CD4-positive, alpha-beta T cell (primary cell): ENCODE results near the gene JAK3. TPM values are rescaled to one million over a fixed set of nuclear protein-coding genes. Genes with fewer than 3 reads are reported as not detected.
A peak's percentile ranks its signal among the peaks of the same experiment; 100 is the strongest.

ENCODE experiments used
- ATAC-seq: fragments of 200-7000 bp; cut with Tn5 transposase; one replicate; pipeline ENCODE4 v1.10.0; 2022; ENCODE audit warnings: mild to moderate bottlenecking; ENCODE audit not compliant: poor library complexity
- CTCF ChIA-PET: fragments of 350-600 bp; sonication (Branson Sonifier 250); formaldehyde crosslinking; loops from one replicate; lab custom pipeline; 2021; ENCODE audit warnings: antibody characterized with exemption, inconsistent platforms; lab: Charles Lee
- POLR2A ChIA-PET: fragments of 350-600 bp; sonication (Branson Sonifier 250); formaldehyde crosslinking; loops from one replicate; lab custom pipeline; 2021; ENCODE audit warnings: antibody characterized with exemption, inconsistent platforms; lab: Charles Lee
- DNase-seq, 14 experiments: peaks; one replicate each; pipeline ENCODE4 v3.0.0-alpha.2; 2013 to 2020; ENCODE audit warnings: mixed read lengths in 2 of 14
- H3K27ac ChIP-seq, 2 donors: one replicate each; pipeline versions ENCODE4 v1.5.1 to v1.7.0; 2013; ENCODE audit warnings: low read length in 2 of 2, low read depth in 1 of 2, mild to moderate bottlenecking in 1 of 2
- H3K27me3 ChIP-seq, 2 experiments: 1 replicate in 1 of 2; 2 replicates in 1 of 2; pipeline versions ENCODE4 v1.6.1 to v1.7.0; 2013; ENCODE audit warnings: low read length in 2 of 2, control low read depth in 1 of 2, mild to moderate bottlenecking in 1 of 2, moderate library complexity in 1 of 2; ENCODE audit not compliant: insufficient read depth in 2 of 2, control insufficient read depth in 1 of 2
- H3K36me3 ChIP-seq: one replicate; pipeline ENCODE4 v1.6.1; 2013; ENCODE audit warnings: low read length, control low read depth; ENCODE audit not compliant: insufficient read depth
- H3K4me1 ChIP-seq: one replicate; pipeline ENCODE4 v1.6.1; 2013; ENCODE audit warnings: low read length, control low read depth; ENCODE audit not compliant: insufficient read depth
- H3K4me3 ChIP-seq: one replicate; pipeline ENCODE4 v1.5.1; 2013; ENCODE audit warnings: mild to moderate bottlenecking, low read length, moderate library complexity
- H3K9me3 ChIP-seq, 2 experiments: 1 replicate in 1 of 2; 2 replicates in 1 of 2; pipeline versions ENCODE4 v1.6.1 to v1.7.0; 2013; ENCODE audit warnings: low read length in 2 of 2, mild to moderate bottlenecking in 2 of 2, control low read depth in 1 of 2, moderate library complexity in 1 of 2; ENCODE audit not compliant: control insufficient read depth in 1 of 2, insufficient read depth in 1 of 2
- H3K27ac Mint-ChIP-seq: one replicate; pipeline ENCODE4 v1.8.0; 2020; ENCODE audit warnings: mixed read lengths
- H3K27me3 Mint-ChIP-seq: one replicate; pipeline ENCODE4 v1.8.0; 2021; ENCODE audit warnings: mixed read lengths
- H3K36me3 Mint-ChIP-seq: one replicate; pipeline ENCODE4 v1.8.0; 2021; ENCODE audit warnings: low read depth, mixed read lengths
- H3K4me1 Mint-ChIP-seq: one replicate; pipeline ENCODE4 v1.8.0; 2021; ENCODE audit warnings: low read depth, mixed read lengths
- H3K4me3 Mint-ChIP-seq: one replicate; pipeline ENCODE4 v1.8.0; 2020; ENCODE audit warnings: mild to moderate bottlenecking, mixed read lengths
- H3K9me3 Mint-ChIP-seq: one replicate; pipeline ENCODE4 v1.8.0; 2020; ENCODE audit warnings: mixed read lengths
- CTCF ChIP-seq: fragments of 200-600 bp; IDR thresholded peaks from one replicate; pipeline ENCODE4 v1.8.0; 2022; ENCODE audit warnings: antibody characterized with exemption, mild to moderate bottlenecking
- intact Hi-C, 2 experiments: fragments of 100-400 bp; cut with DNase I in 1 of 2; cut with micrococcal nuclease in 1 of 2; formaldehyde crosslinking; loops; one replicate each; pipeline versions ENCODE4 v1.15.1 to v1.9.0; 2023 to 2025; cut with DNase I, micrococcal nuclease
- total RNA-seq, 174 experiments: library from RNA in 2 of 174; stranded (reverse) in 2 of 174; gene quantifications; one replicate each; pipeline ENCODE4 v1.2.3 and lab custom pipeline; 2021 to 2026

JAK3 gene
- total RNA-seq, 2 experiments from 2014 or later: 120 to 121 TPM

GRCh38 chr19:17862711-17863519, 15.1 kb upstream of the JAK3 start:
- ChIA-PET CTCF (interaction anchor here (3.2 kb wide), 1 partner anchor 70 kb away, joined by 9 read pairs; the partner anchor contains the start of gene CCDC124), POLR2A (interaction anchor here (2.0 to 3.8 kb wide), 2 partner anchors 14 to 70 kb away, joined by 7 to 75 read pairs; partner anchors contain the start of genes CCDC124 and JAK3)
- ATAC-seq (no peak), DNase-seq (no peak)
- Histone ChIP-seq H3K36me3 (peaks cover 44% of the 10 kb centered on the region), H3K4me3 (no peak overlapping the region), H3K27me3 (no peaks in the 10 kb centered on the region), H3K27ac (no peak overlapping the region), H3K9me3 (no peaks in the 10 kb centered on the region), H3K4me1 (peaks cover 28% of the 10 kb centered on the region)
- Mint-ChIP-seq H3K4me3 (peak overlapping the region; percentile 74), H3K36me3 (peaks cover 57% of the 10 kb centered on the region), H3K4me1 (peaks cover 30% of the 10 kb centered on the region), H3K9me3 (no peaks in the 10 kb centered on the region), H3K27ac (peak overlapping the region; percentile 70), H3K27me3 (no peaks in the 10 kb centered on the region)
- no peak for TF ChIP-seq CTCF
- intact Hi-C loops: loop anchor here in 1 of 2 experiments (1.0 kb wide), 1 partner anchor 9 kb away; no protein-coding TSS in a partner anchor

GRCh38 chr19:17861542-17862402, 14.0 kb upstream of the JAK3 start:
- Histone ChIP-seq H3K36me3 (peaks cover 44% of the 10 kb centered on the region), H3K4me3 (no peak overlapping the region), H3K4me1 (peaks cover 28% of the 10 kb centered on the region), H3K27ac (peak overlapping the region in 1 of 2 donors; percentile 32), H3K9me3 (no peaks in the 10 kb centered on the region), H3K27me3 (no peaks in the 10 kb centered on the region)
- H3K9me3 Mint-ChIP-seq: no peaks in the 10 kb centered on the region
- ChIA-PET POLR2A (interaction anchor here (3.2 to 4.3 kb wide), 3 partner anchors 10 to 70 kb away, joined by 57 to 275 read pairs (median 75); partner anchors contain the start of genes CCDC124, JAK3 and SLC5A5), CTCF (interaction anchor here (2.7 to 4.6 kb wide), 2 partner anchors 70 to 136 kb away, joined by 20 to 226 read pairs; partner anchors contain the start of gene CCDC124)
- DNase-seq (no peak), ATAC-seq (no peak)
- H3K27ac Mint-ChIP-seq: peak overlapping the region; percentile 88
- peak overlapping the region; percentile 100 for H3K4me3 Mint-ChIP-seq
- H3K4me1 Mint-ChIP-seq: peaks cover 30% of the 10 kb centered on the region
- no peak for TF ChIP-seq CTCF
- H3K27me3 Mint-ChIP-seq: no peaks in the 10 kb centered on the region
- intact Hi-C loops: loop anchor here in 1 of 2 experiments (1.0 kb wide), 1 partner anchor 11 kb away; no protein-coding TSS in a partner anchor
- H3K36me3 Mint-ChIP-seq: peaks cover 57% of the 10 kb centered on the region

- Histone ChIP-seq H3K27me3 (no peaks in the 10 kb centered on the region), H3K4me3 (peak overlapping the region; percentile 86), H3K9me3 (no peaks in the 10 kb centered on the region), H3K4me1 (peaks cover 28% of the 10 kb centered on the region), H3K27ac (peak overlapping the region; percentile 1 to 71), H3K36me3 (peaks cover 44% of the 10 kb centered on the region)
- DNase-seq (no peak), ATAC-seq (no peak)
- Mint-ChIP-seq H3K9me3 (no peaks in the 10 kb centered on the region), H3K27ac (peak overlapping the region; percentile 88), H3K36me3 (peaks cover 57% of the 10 kb centered on the region), H3K4me3 (peak overlapping the region; percentile 100), H3K4me1 (peaks cover 30% of the 10 kb centered on the region), H3K27me3 (no peaks in the 10 kb centered on the region)
- ChIA-PET POLR2A (interaction anchor here (2.1 to 4.3 kb wide), 4 partner anchors 10 to 140 kb away, joined by 15 to 275 read pairs (median 66); partner anchors contain the start of genes CCDC124, JAK3 and SLC5A5), CTCF (interaction anchor here (2.7 to 4.6 kb wide), 2 partner anchors 71 to 137 kb away, joined by 20 to 226 read pairs; partner anchors contain the start of gene CCDC124)
- intact Hi-C loops: no loop called here
- no peak for TF ChIP-seq CTCF
Measured at GRCh38 chr19:17860993-17861360, 13.2 kb upstream of the JAK3 start.
